Suppressor macrophage (primary cell): ENCODE measurements around the gene PITX3.
A peak's percentile ranks its signal among the peaks of the same experiment; 100 is the strongest.

ENCODE experiments used
- DNase-seq, 4 experiments: peaks; one replicate each; pipeline ENCODE4 v3.0.0-alpha.2; 2020 to 2022
- total RNA-seq, 17 experiments: gene quantifications; one replicate each; lab custom pipeline; 2026; ENCODE audit warnings: mixed read lengths in 6 of 17, inconsistent platforms in 3 of 17; lab: John Stamatoyannopoulos, UW

The PITX3 gene
- total RNA-seq, result 0 to 0.66 (median 0) reads per million in 17 experiments

DNA sequence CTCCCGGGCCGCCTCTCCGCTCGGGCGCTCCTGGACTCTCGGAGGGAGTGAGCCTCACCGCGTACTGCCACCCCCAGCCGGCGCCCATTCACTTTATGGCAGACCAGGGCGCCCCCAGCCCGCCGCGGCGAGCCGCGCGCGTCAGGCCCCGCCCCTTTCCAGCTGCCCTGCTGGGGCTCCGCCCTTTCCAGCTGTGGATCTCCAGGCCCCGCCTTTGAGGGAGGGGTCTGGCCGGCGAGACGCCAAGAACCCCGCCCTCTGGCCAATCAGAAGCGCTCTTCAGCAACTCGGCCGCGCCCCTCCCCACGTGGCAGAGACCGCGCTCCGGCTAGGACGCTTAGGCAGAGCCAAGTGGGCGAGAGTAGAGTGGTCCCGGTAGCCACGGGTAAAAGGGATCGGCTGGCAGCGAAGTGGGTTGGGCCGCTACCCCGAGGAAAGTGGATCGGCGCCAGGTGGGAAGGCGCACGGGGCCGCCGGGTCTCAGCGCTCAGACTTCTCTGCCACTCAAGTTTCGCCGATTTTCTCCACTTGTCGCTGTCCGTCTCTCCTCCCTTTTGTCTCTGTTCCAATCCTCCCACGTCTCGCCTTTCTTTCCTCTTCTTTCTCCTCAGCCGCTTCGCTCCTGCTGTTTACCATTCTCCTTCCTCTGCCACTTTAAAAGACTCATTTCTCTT, at the start of gene PITX3:
Gene PITX3 (minus strand): TSS at position 69 of the 674 bp plus-strand sequence. CDS start 9,432 bp downstream, outside the sequence.
- peak; percentile 95 to 97 (median 96) for DNase-seq

DNA sequence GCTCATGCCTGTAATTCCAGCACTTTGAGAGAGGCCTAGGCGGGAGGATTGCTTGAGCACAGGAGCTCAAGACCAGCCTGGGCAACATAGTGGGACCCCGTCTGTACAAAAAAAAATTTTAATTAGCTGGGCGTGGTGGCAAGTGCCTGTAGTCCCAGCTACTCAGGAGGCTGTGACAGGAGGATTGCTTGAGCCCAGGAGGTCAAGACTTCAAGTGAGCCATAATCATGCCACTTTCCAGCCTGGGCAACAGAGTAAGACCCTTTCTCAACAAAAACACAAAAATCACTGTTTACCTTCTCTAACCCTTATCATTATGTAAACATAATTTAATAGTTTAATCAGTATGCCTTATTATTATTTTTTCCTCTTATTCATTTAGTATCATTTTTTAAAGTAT, 48.5 kb upstream of the PITX3 start:
- no peak for DNase-seq

DNA sequence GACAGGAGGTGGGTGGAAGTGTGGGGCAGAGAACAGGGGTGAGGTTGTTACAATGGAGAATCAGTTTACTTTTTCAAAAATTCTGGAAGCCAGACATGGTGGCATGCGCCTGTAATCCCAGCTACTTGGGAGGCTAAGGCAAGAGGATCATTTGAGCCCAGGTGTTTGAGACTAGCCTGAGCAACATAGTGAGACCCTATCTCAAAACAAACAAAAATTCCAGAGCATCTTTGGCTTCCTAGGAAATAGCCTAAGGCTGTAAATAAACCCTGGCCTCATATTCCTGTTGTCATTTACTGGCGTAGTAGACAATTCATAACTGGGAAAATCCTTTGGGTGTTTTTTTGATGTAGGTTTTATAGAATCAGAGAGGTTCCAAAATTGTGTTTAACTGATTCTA, 48.0 kb upstream of the PITX3 start:
- DNase-seq, result no peak

DNA sequence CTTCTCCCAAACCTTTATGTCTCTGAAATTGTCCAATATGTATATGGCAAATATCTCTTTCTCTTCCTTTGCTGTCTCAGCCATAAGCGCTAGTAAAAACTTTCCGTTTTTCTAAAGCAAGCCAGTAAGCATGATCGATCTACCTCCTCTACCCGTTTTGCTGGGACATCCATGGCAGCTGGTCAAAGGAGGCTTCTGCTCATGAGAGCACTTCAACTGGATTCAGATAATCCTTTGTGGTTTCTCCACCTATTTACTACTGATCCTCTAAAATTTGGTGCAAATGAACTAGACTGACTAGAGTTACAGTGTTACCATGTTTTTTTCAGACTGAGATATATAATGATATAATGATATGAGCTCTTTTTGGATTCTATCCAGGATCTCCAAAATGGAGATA, 46.7 kb upstream of the PITX3 start:
- no peak for DNase-seq

DNA sequence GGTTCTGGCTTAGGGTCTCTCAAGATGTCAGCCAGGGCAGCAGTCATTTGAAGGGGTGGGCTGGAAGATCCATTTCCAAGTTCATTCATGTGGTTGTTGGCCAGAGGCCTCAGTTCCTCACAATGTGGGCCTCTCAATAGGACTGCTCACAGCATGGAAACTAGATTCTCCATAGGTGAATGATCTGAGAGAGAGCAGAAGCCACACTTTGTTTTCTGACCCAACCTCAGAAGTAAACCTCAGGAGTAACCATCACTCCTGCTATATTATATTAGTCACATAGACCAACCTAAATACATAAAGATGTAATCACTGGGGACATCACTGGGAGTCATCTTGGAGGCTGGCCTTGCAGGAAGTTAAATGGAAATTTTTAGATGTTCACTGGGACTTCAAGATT, 46.2 kb upstream of the PITX3 start:
- no peak for DNase-seq

DNA sequence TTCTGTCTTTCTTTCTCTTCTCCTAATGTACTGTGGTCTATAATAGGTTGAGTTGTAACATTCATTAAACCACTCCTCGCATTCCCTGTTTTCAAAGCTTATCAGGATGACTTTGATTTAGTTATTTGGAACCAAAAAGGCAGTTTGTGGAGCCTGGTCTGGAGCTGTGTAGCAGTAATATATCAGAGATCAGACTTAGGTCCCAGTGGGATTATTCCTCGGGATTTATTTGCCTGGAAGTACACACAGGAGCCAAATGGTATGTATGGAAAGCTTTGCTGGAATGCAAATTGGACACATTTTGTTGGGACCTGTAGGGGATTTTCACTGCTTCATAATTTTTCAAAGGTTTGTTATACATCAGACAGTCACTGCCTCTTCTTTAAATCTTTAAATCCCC, 44.9 kb upstream of the PITX3 start:
- no peak for DNase-seq

DNA sequence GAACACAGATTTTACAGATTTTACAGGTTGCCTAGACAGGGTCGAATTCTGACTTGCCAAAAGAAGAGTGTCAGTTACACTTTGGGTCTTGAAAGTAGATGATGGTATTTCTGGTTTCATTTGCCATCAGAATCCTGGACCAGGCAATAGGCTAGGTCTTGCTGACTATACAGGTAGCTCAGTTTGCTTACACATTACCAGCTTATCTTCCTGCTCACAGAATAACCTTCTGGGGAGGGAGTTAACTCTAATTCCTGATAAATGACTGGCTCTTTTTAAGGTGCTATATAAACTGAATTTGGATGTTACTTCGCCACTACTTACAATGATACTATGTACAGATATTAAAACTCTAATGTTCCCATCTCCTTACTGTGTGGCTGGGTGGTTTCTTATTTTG, 43.8 kb upstream of the PITX3 start:
- DNase-seq, result no peak

DNA sequence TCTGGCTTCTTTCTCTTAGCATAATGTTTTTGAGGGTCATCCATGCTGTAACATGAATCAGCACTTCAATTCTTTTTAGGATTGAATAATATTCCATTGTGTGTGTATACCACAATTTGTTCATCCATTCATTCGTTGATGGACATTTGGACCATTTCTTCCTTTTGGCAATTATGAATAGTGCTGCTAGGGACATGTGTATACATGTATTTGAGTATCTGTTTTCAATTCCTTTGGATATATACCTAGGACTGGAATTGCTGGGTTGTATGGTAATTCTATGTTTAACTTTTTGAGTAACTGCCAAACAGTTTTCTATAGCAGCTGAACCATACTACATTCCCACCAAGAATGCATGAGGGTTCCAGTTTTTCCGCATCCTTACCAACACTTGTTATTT, 43.2 kb upstream of the PITX3 start:
- no peak for DNase-seq

DNA sequence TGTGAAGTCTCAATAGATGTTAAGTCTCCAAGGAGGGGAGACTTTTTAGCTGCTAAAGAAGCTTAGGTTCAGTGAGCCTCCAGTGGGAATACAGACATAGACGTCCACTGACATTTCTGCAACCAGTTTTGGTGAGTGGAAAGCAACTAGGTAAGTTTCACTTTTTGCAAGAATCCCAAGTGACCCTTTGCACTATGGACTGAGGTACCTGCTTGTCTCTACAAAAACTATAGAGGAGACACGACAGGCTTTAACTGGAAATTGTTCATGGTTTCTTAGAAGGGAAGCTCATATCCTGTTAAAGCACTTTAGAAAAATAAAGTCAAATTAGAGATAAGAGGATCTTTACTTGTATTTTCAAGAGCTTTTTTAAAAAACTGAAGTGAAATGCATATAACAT, 42.6 kb upstream of the PITX3 start:
- no peak for DNase-seq

DNA sequence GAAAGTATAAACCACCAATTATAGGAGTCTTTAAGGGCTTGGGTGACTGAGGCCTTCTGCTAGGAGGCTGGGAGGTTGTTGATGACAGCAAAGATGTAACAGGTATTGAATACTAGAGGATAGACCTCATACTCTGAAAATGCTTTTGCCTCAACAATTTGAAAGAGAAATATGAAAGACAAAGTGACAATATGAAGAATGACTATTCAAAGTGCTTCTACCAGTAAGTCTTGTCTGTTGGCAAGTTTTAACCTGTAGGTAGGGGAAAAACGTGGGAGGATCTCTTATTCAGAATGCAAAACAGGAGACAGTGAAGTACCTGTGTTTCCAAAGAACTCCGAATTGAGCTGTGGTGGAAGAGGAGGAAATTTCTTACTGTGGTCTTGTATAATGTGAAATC, 42.2 kb upstream of the PITX3 start:
- DNase-seq, result no peak

DNA sequence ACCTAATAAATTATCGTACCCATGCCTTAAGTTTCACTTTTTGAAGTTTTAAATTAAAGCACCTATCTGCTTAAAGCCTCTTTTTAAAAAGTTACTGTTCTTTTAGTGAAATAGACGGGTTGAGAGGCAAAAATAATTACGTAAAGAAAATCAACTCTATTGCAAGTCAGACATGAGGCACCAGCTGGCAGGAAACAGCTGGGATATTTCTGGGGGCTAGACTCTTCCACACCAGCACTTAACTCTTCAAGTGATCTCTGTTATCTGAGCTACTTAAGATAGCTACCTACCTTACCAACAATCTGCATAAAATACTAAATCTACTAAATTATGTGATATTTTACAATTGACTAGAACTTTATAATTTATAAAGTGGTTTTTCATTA, 39.8 kb upstream of the PITX3 start:
- no peak for DNase-seq

DNA sequence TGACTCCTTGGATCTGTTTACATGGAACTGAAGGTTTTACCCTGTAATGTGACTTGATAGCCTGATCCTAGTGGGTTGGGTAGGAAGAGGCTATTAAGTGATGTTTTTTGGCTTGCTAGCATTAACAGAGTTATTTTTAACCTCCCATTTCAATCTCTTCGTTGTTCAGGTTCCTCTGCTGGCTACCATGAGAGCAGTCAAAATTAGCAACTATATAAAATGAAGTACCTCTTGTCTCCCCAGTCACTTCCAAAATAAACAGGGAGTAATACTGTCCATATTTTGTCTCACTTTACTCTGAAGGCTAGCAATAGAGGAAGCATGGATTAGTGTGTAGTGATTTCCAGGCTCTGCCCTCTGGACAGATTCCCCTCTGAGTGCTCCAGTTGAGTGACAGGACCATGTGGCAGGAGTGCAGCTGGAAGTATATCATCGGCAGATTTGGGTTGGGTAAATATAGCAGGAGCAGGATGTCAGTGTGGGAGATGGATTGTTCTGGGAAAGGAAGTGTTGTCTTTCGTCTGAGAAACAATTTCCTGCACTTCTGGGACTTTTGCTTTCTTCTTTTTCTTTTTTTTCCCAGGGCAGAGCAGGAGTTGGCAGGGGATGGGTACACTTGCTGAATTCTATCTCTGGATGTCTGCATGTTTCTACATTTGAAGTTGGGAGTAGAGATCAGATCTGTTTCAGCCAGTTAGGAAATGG, 39.2 kb upstream of the PITX3 start:
- DNase-seq, result peak; percentile 31 to 48 (median 36)

DNA sequence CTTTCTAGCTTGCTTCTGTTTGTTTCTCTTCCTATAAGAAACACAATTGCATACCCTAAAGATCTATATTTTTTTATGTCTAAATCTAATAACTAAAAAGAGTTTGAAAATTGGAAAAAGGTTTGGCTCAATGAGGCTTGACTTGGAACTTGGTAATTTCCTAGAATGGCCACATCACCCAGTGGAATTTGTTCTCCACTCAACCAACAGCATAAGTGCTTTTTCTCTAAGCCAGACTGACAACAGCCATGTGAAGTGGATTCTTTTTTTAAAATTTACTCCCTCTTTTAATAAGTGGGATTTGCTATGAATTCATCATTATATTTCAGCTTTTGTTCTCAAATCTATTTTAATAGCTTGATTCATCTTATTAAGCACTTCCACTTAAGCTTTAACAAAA, 37.8 kb upstream of the PITX3 start:
- no peak for DNase-seq

DNA sequence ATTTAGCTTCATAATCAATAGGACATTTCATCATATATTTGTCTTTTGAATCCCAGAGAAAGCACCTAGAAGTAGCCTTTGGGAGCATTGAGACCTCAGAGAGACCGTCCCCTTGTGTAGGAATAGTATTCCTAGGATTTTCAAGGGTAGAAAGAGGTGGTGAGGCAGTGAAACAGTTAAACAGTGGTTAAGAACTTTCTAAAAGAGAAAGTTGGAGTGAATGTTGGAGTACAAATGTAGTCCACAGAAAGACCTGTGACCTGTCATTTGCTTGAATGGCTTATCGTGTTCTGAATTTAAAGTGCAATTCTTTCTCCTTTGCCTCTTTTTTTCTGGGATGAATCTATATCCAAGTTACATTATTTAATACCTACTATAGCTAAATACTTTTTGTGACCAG, 34.0 kb upstream of the PITX3 start:
- DNase-seq, result no peak

DNA sequence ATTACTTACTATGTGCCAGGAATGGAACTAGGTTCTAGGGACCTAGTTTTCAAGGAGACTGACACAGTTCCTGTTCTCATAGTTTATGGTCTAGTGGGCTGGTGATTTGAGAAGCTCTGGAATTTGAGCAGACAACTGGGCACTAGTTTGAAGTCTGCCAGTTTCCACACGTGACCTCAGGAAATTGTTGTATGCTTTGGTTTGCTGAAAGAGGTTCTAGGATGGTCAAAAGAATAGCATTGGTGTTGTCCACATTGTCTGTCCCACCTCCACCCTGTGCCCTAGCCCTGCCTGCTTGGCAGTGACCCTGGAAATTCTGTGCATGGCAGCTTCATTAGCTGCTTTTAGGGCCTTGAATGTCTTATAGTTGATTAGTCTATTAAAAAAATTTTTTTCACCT, 32.8 kb upstream of the PITX3 start:
- DNase-seq, result no peak

DNA sequence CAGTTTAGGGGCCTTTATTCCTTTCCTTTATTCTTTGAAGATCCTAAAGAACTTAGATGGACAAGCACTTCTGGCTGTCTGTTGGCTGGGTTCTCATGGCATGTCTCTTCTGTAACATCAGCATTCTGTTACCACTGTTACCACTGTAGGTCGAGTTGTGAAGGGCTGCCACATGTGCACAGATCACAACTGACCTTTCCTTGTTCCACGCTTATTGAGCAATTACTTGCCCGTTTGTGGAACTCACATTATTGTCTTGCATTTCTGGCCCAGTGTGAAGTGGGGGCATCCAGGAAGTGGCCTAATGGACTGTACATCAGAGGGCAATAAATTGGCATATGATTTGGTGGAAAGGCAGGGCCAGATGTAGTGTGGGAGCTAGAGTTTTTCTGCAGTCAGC, 27.7 kb upstream of the PITX3 start:
- DNase-seq, result peak; percentile 42 to 71 (median 60)

DNA sequence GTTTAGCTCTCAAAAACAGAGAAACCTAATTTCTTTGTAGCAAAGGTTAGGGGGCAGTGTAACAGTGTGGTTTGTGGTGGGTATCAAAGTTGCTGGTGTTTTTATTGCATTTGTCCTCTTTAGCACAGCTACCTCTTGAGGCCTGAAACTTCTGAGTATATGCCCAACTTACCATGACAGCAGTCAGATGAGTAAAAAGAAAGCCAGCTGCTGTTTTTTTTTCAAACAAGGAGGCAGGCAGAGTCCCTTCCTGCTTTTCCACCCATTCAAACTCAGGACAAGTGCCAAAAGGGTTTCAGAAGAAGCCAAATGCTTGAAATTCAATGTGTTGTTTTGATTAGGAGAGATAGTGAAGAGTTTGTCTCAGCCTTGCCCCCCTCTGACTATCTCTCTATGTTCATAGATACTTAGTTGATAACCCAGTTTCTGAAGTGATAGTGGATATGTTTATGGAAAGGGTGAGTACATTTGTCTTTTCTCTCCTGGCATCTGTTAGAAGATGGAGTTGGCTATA, 27.1 kb upstream of the PITX3 start:
- DNase-seq, result no peak

DNA sequence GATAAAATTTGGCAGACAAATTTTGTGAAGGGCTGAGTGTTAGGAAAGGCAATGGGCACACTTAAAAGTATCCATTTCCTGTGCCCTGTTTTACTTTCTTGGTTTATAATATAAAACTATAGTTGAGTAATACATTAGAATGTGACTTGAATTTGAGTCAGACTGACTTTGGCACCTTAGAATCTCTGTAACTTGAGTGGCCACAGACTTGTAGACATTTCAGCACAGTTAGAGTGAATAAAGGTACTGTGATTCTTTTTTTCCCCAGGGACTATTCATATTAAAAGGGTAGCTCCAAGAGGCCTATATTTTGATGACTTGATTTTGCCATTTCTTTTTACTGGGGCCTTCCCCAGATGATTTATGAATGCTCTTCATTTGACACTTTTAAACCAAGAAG, 26.4 kb upstream of the PITX3 start:
- DNase-seq, result no peak

DNA sequence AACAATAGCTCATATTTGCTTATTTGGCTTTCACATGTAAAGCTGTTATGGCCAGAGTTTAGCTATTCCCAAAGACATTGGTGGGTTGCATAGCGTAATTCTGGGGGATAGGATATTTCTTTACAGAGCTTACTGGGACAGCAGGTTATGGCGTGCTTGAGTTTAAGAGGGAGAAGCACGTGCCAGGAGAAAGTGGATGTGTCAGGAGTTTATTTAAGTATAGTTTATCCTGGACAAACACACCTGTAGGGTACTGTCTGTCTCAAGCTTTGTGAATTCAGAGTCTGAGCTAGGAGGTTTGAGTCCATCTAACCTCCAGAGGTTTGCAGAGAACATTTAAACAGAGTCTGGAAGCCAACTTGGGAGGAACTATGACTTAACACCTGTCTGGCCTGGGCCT, 25.4 kb upstream of the PITX3 start:
- no peak for DNase-seq

DNA sequence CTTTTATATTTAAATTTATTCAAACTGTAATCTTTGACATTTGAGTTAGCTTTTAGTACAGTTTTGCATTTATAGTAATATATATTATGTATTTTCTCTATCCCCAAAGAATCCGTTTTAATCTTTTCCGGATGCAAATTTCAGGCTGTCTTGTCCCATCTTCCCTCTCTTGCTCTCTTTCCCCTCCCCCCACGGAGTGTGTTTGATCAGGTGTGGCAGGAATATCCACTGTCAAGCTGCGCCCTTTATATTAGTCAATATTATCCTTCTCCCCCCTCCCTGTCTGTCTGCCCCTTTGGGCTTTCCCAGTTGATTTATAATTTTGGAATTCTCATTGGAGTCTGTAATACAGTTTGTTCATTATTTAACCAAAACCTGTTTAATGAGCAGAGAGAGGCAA, 23.1 kb upstream of the PITX3 start:
- no peak for DNase-seq

DNA sequence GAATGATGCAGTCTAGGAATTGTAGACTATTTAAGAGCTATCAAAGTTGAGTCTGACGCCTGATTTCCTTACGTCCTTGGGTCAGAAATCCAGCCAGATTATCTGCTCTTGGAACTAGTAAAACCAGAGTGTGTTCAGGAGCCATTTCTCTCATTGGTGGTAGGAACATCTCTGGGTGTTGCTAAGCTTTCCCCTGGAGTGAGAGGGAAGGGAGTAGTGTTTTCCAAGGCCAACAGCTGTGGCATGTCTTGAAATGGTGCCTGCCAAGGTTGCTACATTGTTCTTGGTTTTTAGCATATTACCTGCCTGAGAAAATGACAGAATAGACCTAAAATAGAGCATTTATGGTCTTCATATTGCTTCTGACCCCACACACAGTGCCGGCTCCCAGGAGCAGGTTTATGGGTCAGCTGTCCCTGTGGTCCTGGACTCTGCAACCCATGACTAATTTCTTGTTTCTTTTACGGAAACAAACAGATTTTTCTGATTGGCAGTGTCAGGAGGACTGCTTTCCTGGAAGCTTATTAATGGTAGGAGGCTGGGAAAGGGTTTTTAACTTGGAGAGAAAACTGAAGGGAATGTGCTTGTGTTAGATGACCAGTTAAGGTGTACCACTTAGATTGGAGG, 21.5 kb upstream of the PITX3 start:
- no peak for DNase-seq

DNA sequence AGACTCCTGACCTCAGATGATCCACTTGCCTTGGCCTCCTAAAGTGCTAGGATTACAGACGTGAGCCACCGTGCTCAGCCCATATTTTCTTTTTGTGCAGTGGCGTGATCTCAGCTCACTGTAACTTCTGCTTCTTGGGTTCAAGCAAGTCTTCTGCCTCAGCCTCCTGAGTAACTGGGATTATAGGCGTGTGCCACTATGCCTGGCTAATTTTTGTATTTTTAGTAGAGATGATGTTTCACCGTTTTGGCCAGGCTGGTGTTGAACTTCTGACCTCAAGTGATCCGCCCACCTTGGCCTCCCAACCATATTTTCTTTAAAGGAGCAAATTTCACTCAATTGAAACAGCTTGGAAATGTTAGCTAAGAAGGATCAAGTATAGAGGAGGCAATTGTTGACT, 20.5 kb upstream of the PITX3 start:
- DNase-seq, result no peak

DNA sequence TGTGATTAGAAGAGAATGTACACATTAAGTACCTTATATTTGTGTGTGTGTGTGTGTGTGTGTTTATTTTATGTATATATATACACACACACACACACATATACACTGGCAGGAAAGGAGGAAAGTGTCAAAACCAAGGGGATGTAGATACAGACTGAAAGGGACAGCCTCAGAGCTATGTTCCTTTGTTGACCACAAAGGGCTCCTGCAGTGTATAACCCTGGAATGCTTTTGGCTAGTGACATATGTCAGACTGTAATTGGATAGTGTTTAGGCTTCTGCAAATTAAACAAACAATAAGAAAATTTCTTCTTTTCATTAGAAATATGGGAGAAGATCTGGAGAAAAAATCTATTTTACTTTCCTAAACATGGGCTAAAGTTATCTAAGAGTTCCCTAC, 19.9 kb upstream of the PITX3 start:
- DNase-seq, result no peak

DNA sequence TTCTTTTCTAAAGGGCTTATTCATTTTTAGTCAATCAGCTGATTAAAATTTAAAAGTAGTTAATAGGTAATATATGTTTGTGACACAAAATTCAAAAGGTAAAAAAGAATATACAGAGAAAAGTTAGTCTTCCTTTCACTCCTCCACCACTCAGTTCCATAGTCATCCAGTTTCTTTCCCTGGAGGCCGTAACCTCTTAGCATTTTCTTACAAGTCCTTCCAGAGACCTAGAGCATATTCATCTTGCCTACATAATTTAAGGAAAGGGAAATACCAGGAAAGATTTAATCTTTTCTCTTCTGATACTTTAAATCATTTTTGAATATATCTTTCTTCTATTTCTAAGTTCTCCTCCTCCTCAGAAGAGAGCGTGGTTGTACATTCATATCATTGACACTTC, 14.1 kb upstream of the PITX3 start:
- DNase-seq, result no peak
